HAP-1 (cell line): Measurements from ENCODE around the gene CRIP1.

Source experiments
- DNase-seq, 2 experiments: peaks; one replicate each; pipeline ENCODE4 v3.0.0-alpha.2; 2016 to 2020; ENCODE audit warnings: low spot score in 2 of 2
- H3K27me3 ChIP-seq: fragments of 250-450 bp; sonication (Bioruptor Pico); 2 replicates; pipeline ENCODE4 v1.5.1; 2020; ENCODE audit warnings: low read depth, mild to moderate bottlenecking, moderate library complexity
- H3K36me3 ChIP-seq: fragments of 250-450 bp; sonication (Bioruptor Pico); replicated peaks from 2 replicates; pipeline ENCODE4 v1.5.1; 2020; ENCODE audit warnings: mild to moderate bottlenecking
- H3K4me1 ChIP-seq: fragments of 250-450 bp; sonication (Bioruptor Pico); 2 replicates; pipeline ENCODE4 v1.5.1; 2020; ENCODE audit warnings: mild to moderate bottlenecking
- H3K4me3 ChIP-seq: fragments of 250-450 bp; sonication (Bioruptor Pico); 2 replicates; pipeline ENCODE4 v1.5.1; 2020; ENCODE audit warnings: mild to moderate bottlenecking, moderate library complexity
- H3K9me3 ChIP-seq: fragments of 250-450 bp; sonication (Bioruptor Pico); 2 replicates; pipeline ENCODE4 v1.5.1; 2020; ENCODE audit warnings: mild to moderate bottlenecking, moderate library complexity
- in situ Hi-C: fragments of 300-500 bp; cut with MboI; formaldehyde crosslinking; loops from 3 replicates; pipeline ENCODE4 v1.14.3; 2020; ENCODE audit warnings: low sequenced_read_pairs, inconsistent platforms, mixed read lengths

Gene CRIP1

DNA sequence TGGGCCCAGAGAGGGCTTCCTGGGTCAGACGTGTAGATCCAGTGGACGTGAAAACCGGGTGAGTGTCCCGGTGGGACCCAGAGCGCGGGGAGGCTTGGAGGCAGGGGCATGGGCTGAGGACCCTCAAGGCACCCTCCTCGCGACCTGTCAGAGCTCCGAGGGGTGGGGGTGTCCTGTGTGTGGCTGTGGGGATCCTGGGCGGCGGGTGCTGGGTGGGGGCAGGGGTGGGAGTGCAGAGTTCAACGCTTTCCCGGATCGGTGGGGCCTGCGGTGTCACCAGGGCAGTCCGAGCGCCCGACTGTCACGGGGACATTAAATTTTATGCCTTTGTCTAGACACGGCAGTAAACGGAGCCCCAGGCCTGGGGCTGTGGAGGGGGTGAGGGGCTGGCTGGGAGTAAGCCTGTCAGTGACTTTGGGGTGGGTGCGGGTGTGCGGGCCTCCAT, 40.7 kb downstream of the CRIP1 start:
- Histone ChIP-seq H3K4me1 (peaks cover 3% of the 10 kb centered on the region; the same call in 1 of the 2 replicates), H3K36me3 (peaks cover 5% of the 10 kb centered on the region), H3K27me3 (peaks cover 6% of the 10 kb centered on the region), H3K4me3 (peak overlapping the region; percentile 61), H3K9me3 (no peaks in the 10 kb centered on the region)
- peak in 1 of 2 experiments; percentile 33 for DNase-seq
- in situ Hi-C loops: no loop called here

DNA sequence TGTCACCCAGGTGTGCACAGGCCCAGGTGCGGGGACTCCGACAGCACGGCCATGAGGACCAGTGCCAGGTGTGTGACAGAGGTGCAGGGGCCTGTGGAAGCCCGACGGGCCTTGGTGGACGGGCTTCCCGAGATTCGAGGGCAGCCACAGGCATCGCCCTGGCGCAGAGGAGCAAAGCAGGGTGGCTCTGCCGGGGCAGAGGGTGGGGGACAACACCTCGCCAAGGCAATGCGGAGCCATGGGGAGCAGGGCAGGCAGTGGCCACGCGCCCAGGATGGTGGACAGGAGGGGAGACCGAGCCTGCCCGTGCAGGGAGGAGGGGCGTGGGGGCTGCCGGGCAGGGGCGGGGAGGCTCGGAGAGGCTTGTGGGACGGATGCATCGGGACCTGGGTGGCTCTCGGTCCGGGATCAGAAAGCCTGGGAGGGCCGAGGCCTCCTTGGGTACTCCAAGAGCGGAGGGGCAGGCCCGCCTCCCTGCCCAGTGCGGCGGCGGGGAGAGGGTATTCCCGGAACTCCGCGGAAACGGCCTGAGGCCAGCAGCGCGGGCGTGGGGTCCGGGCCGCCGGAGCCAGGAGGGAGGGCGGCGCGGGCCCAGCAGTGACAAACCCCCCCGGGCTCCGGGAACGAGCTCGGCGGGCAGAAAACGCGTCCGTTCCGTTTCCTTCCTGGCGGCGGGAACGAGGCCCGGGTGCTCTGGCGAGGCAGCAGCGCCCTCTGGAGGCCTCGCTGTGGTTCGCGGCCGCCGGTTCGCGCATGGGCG, 41.3 kb downstream of the CRIP1 start:
- in situ Hi-C loops: no loop called here
- Histone ChIP-seq H3K27me3 (peaks cover 6% of the 10 kb centered on the region), H3K4me3 (peak overlapping the region; percentile 61), H3K9me3 (no peaks in the 10 kb centered on the region), H3K4me1 (peaks cover 3% of the 10 kb centered on the region; the same call in 1 of the 2 replicates), H3K36me3 (peaks cover 5% of the 10 kb centered on the region)
- peak; percentile 65 to 85 for DNase-seq

- H3K36me3 ChIP-seq: peaks cover 5% of the 10 kb centered on the region
- DNase-seq: no peak
- H3K27me3 ChIP-seq: peaks cover 6% of the 10 kb centered on the region
- H3K4me3 ChIP-seq: no peak overlapping the region; the same call in 1 of the 2 replicates
- peaks cover 3% of the 10 kb centered on the region; the same call in 1 of the 2 replicates for H3K4me1 ChIP-seq
- in situ Hi-C loops: no loop called here
- H3K9me3 ChIP-seq: no peaks in the 10 kb centered on the region
Measured at GRCh38 chr14:105528586-105529318, 42.1 kb downstream of the CRIP1 start.

DNA sequence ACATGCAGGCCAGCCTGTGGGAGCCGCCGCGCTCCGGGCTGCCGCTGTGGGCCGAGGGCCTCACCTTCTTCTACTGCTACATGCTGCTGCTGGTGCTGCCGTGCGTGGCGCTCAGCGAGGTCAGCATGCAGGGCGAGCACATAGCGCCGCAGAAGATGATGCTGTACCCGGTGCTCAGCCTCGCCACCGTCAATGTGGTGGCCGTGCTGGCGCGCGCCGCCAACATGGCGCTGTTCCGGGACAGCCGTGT, 42.6 kb downstream of the CRIP1 start:
- Histone ChIP-seq H3K4me3 (no peak overlapping the region), H3K9me3 (no peaks in the 10 kb centered on the region), H3K4me1 (peaks cover 3% of the 10 kb centered on the region; the same call in 1 of the 2 replicates), H3K27me3 (peaks cover 6% of the 10 kb centered on the region), H3K36me3 (peaks cover 5% of the 10 kb centered on the region)
- DNase-seq: no peak
- in situ Hi-C loops: no loop called here

- Histone ChIP-seq H3K4me1 (peaks cover 3% of the 10 kb centered on the region; the same call in 1 of the 2 replicates), H3K27me3 (peaks cover 6% of the 10 kb centered on the region), H3K36me3 (peaks cover 5% of the 10 kb centered on the region), H3K9me3 (no peaks in the 10 kb centered on the region), H3K4me3 (no peak overlapping the region)
- in situ Hi-C loops: loop anchor here (5.0 kb wide), 1 partner anchor 152 kb away; no protein-coding TSS in a partner anchor
- DNase-seq: no peak
Measured at GRCh38 chr14:105529569-105530284, 43.0 kb downstream of the CRIP1 start.

- Histone ChIP-seq H3K36me3 (peaks cover 5% of the 10 kb centered on the region), H3K4me3 (no peak overlapping the region), H3K27me3 (peaks cover 6% of the 10 kb centered on the region), H3K4me1 (peaks cover 3% of the 10 kb centered on the region; the same call in 1 of the 2 replicates), H3K9me3 (no peaks in the 10 kb centered on the region)
- no peak for DNase-seq
- in situ Hi-C loops: loop anchor here (5.0 kb wide), 1 partner anchor 153 kb away; no protein-coding TSS in a partner anchor
Measured at GRCh38 chr14:105530285-105531087, 43.8 kb downstream of the CRIP1 start.

- Histone ChIP-seq H3K4me1 (peaks cover 3% of the 10 kb centered on the region; the same call in 1 of the 2 replicates), H3K4me3 (no peak overlapping the region), H3K36me3 (peaks cover 5% of the 10 kb centered on the region), H3K27me3 (no peaks in the 10 kb centered on the region), H3K9me3 (no peaks in the 10 kb centered on the region)
- no peak for DNase-seq
- in situ Hi-C loops: loop anchor here (5.0 kb wide), 1 partner anchor 154 kb away; no protein-coding TSS in a partner anchor
Measured at GRCh38 chr14:105531088-105531893, 44.6 kb downstream of the CRIP1 start.

- in situ Hi-C loops: loop anchor here (5.0 kb wide), 1 partner anchor 155 kb away; no protein-coding TSS in a partner anchor
Measured at GRCh38 chr14:105531894-105532623, 45.4 kb downstream of the CRIP1 start.

GRCh38 chr14:105532735-105533141, 46.1 kb downstream of the CRIP1 start:
- DNase-seq: peak; percentile 54 to 79
- H3K27me3 ChIP-seq: peaks cover 4% of the 10 kb centered on the region
- peaks cover 1% of the 10 kb centered on the region; the same call in 1 of the 2 replicates for H3K4me1 ChIP-seq
- in situ Hi-C loops: loop anchor here (5.0 kb wide), 1 partner anchor 155 kb away; no protein-coding TSS in a partner anchor
- no peak overlapping the region for H3K4me3 ChIP-seq
- peaks cover 5% of the 10 kb centered on the region for H3K36me3 ChIP-seq
- H3K9me3 ChIP-seq: no peaks in the 10 kb centered on the region

More at GRCh38 chr14:105531894-105532623, 45.4 kb downstream of the CRIP1 start:
- DNase-seq: no peak
- peaks cover 4% of the 10 kb centered on the region; the same call in 1 of the 2 replicates for H3K27me3 ChIP-seq
- peaks cover 3% of the 10 kb centered on the region; the same call in 1 of the 2 replicates for H3K4me1 ChIP-seq
- H3K9me3 ChIP-seq: no peaks in the 10 kb centered on the region
- peaks cover 5% of the 10 kb centered on the region for H3K36me3 ChIP-seq
- H3K4me3 ChIP-seq: no peak overlapping the region

GRCh38 chr14:105533391-105533790, 46.7 kb downstream of the CRIP1 start:
- peaks cover 4% of the 10 kb centered on the region for H3K27me3 ChIP-seq
- no peaks in the 10 kb centered on the region for H3K9me3 ChIP-seq
- in situ Hi-C loops: loop anchor here (5.0 kb wide), 1 partner anchor 156 kb away; no protein-coding TSS in a partner anchor
- no peaks in the 10 kb centered on the region for H3K4me1 ChIP-seq
- no peak overlapping the region for H3K4me3 ChIP-seq
- peaks cover 5% of the 10 kb centered on the region for H3K36me3 ChIP-seq
- no peak for DNase-seq

DNA sequence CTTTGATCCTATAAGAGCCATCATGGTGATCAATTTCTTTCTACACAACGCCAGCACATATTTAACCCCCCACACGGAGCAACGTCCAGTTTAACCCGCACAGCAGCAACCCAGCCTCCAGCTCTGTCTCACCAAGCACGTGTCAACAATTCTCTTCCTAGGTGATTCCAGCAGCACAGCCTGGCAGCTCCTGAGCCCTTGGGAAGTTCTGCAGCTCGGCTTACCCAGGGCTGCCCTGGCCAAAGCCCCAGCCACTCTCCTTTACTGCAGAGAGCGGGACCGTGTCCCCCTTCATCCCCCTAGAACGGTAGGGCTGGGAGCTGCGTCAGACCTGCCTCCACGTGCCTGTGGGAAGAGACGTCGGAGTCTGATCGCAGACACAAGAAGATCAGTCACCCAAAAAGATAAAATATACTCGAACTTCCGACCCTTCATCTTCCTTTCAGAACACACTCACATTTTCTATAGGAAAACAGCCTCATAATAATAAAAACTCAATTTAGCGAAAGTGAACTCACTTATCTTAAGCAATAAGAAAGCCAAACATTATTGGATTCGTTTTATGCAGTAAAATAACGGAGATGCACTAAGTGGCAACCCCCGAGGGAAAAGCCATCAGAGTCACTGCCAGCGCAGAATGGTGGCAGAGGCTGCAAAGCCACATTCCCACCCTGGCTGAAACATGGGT, 47.3 kb downstream of the CRIP1 start:
- no peaks in the 10 kb centered on the region for H3K4me1 ChIP-seq
- in situ Hi-C loops: loop anchor here (5.0 kb wide), 1 partner anchor 157 kb away; no protein-coding TSS in a partner anchor

More for the DNA sequence above, 47.3 kb downstream of the CRIP1 start:
- Histone ChIP-seq H3K4me3 (no peak overlapping the region), H3K9me3 (no peaks in the 10 kb centered on the region), H3K27me3 (peaks cover 4% of the 10 kb centered on the region), H3K36me3 (peaks cover 3% of the 10 kb centered on the region)
- DNase-seq: no peak
